GM12801 (cell line): ENCODE data around the gene CA10.

Experiments used
- TF ChIP-seq, protein P1 (sequence below): IDR thresholded peaks from one replicate; pipeline ENCODE4 v1.5.1; 2011; ENCODE audit warnings: control low read depth; ENCODE audit not compliant: insufficient read length; ENCODE audit errors: extremely low read depth

The CA10 gene

DNA sequence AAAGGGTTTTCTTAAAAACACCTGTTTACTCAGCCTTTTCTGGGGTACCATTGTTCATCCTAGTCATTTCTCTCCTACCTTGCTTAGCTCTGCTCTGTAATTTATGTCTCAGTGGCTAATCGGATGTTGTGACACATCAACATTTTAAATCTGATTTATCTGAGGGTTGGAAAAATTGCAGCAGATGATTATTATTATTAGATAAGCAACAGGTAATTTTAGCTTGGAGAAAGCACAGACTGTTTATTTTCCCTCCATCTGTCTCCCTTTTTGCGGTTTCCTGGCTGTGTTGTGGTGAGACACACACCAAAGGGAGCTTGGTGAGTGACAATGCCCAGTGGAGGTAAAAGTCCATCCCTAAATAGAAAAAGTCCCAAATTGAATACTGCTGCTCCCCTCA is 508.3 kb downstream of the CA10 start:
- TF ChIP-seq, protein P1, sequence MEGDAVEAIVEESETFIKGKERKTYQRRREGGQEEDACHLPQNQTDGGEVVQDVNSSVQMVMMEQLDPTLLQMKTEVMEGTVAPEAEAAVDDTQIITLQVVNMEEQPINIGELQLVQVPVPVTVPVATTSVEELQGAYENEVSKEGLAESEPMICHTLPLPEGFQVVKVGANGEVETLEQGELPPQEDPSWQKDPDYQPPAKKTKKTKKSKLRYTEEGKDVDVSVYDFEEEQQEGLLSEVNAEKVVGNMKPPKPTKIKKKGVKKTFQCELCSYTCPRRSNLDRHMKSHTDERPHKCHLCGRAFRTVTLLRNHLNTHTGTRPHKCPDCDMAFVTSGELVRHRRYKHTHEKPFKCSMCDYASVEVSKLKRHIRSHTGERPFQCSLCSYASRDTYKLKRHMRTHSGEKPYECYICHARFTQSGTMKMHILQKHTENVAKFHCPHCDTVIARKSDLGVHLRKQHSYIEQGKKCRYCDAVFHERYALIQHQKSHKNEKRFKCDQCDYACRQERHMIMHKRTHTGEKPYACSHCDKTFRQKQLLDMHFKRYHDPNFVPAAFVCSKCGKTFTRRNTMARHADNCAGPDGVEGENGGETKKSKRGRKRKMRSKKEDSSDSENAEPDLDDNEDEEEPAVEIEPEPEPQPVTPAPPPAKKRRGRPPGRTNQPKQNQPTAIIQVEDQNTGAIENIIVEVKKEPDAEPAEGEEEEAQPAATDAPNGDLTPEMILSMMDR: no peak

DNA sequence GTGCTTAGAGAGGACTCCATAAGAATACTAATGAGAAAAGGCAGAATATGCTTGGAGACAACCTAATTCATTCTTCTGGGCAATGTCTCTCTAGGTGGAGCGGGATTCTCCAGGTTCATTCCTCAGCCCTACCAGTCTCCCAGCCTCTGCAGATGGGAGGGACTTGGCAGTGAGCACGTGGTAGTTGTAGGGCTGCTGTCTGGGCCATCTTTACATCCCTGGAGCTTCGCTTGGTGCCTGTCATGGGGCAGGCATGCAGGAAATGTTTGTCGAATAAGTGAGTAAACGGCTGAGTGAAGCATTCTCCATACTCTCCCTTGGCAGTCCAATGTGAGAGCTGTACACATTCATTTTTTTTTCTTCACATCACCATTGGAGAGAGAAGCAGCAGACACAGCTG is 510.7 kb downstream of the CA10 start:
- TF ChIP-seq, protein P1: no peak

DNA sequence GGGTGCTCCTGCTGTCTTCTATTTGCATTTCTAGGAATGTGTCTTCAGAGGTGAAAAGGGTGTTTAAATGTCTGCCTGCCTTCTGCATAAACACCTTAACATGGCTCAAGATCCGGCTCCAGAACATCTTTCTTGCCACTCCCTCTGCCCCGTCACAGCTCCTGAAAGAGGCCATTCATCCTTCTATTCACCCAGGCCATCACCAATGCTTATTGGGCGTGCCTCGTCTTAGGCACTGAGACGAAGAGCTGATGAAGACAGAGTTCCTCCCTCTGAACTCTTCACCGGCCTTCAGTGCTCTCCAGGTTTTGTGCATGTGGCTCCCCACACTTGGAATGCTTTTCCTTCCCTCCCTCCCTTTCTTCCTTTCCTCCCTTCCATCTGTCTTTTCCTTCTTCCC is 511.4 kb downstream of the CA10 start:
- TF ChIP-seq, protein P1: no peak

DNA sequence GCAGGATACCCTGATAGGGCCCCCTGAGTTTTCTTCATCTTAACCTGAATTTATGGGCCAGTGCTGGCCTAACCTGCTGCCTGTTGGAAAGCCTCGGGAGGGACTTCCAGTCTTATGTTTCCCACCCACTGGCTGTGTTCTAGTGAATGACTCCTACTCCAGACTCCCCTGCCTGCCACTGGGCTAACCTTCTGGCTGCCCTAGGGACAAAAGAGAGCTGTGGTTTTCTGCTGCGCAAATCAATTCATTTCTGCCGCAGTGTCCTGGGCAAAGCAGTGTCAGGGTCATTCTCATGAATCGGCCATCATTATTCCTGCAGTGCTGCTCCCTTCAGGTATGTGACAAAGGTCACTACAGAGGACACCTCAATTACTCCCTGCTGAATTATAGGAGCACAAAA is 512.0 kb downstream of the CA10 start:
- TF ChIP-seq, protein P1: no peak

DNA sequence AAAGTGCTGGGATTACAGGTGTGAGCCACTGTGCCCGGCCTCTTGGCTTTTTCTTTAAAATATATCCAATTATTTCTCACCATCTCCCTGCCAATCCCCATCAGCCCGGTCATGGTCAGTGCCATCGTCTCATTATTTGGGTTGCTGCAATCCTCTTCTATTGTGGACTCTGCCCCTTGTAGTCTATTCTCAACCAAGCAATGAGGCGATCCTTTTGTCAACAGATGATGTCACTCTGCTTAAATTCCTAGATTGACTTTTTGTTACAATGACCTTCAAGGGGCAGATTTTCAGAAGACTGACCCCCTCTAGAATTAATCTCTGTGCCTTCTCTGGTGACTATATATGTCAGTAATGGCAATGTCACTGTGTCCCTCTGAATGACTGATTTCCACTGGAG is 513.5 kb downstream of the CA10 start:
- TF ChIP-seq, protein P1: no peak

DNA sequence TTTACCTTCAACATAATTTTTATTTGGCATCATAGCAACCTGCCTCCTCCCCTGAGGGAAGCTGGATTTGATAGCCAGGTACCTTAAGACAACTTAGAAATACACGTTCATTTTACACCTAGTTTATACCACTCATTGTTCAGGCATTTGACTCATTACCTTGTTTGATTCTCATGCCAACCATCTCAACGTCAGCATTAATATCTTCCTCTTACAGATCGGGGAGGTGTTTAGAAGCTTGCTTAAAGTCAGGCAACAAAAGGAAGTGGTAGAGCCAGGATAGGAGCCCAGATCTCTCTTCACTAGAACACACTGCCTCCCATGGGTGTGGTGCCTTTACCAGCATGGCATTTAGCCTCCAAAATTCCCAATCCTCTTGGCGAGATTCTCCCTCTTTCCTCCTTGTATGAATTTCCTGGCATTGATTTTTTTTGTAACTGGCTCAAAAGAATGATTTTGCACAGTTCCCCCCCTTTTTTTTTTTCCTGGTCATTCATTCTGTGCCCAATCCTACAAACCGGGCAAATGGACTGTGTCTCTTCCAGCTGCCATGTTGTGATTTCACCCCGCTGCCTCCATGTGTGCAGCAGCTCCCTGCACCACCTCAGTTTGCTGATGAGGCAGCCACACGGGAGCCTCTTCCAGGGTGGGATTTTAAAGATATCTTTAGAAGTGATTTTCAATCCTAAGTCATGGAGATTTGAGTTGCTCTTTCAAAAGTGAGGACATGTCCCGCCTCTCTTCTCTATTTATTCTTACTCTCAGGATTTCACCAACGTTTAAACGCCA is 514.6 kb downstream of the CA10 start:
- TF ChIP-seq, protein P1: no peak

DNA sequence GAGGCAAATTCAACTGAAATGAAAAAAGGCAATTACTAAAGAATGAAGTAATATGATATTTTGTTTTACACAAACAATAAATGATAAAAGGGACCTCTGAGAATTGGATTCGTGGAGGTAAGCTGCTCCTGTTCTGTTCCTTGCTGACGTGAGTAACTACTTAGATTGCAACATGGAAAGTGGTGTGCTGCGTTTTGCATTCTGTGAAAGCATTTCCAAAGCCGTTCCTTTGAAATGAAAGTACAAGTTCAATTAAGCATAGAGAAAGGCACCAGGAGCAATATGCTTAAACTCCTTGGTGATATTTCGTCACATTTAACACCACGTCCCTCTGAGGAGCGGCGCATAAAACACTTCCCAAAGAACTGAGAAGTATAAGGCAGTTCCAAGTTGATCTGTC is 516.5 kb downstream of the CA10 start:
- TF ChIP-seq, protein P1: no peak
